Caco-2 (cell line): ENCODE data around the gene ZRANB3. TPM values are rescaled to one million over a fixed set of nuclear protein-coding genes. Genes with fewer than 3 reads are reported as not detected.

ENCODE experiments used
- BruUV-seq: library from RNA; stranded (reverse); fragments of 400-500 nt; replicated peaks from 2 replicates; lab custom pipeline; 2021; lab: Mats Ljungman, UMichigan
- CTCF ChIA-PET: fragments of 300-600 bp; sonication (Branson Sonifier 250); formaldehyde crosslinking; loops from one replicate; lab custom pipeline; 2022; ENCODE audit warnings: antibody characterized with exemption; lab: Charles Lee
- POLR2A ChIA-PET: fragments of 300-600 bp; sonication (Branson Sonifier 250); formaldehyde crosslinking; loops from one replicate; lab custom pipeline; 2022; ENCODE audit warnings: antibody characterized with exemption; lab: Charles Lee
- DNase-seq, 2 experiments: peaks; one replicate each; pipeline versions ENCODE4 v3.0.0 to v3.0.0-alpha.2; 2020 to 2022
- H3K27me3 ChIP-seq: replicated peaks from 2 replicates; pipeline ENCODE4 v1.6.0; 2011; ENCODE audit warnings: low read length; ENCODE audit not compliant: control insufficient read depth, insufficient read depth
- H3K36me3 ChIP-seq: 2 replicates; pipeline ENCODE4 v1.5.1; 2011; ENCODE audit warnings: low read length; ENCODE audit not compliant: control insufficient read depth, insufficient read depth
- H3K4me1 ChIP-seq: fragments of 250-450 bp; sonication (Bioruptor Pico); 2 replicates; pipeline ENCODE4 v1.5.1; 2020; ENCODE audit warnings: mild to moderate bottlenecking
- H3K4me3 ChIP-seq: 2 replicates; pipeline ENCODE4 v1.5.1; 2011; ENCODE audit warnings: low read depth, mild to moderate bottlenecking, control low read depth, low read length
- H3K9me3 ChIP-seq: fragments of 250-450 bp; sonication (Bioruptor Pico); 2 replicates; pipeline ENCODE4 v1.5.1; 2020; ENCODE audit warnings: mild to moderate bottlenecking, moderate library complexity
- H3K27ac Mint-ChIP-seq: one replicate; pipeline ENCODE4 v1.8.0; 2022; ENCODE audit warnings: mixed read lengths; ENCODE audit not compliant: unreplicated experiment
- H3K27me3 Mint-ChIP-seq: one replicate; pipeline ENCODE4 v1.8.0; 2022; ENCODE audit warnings: mixed read lengths; ENCODE audit not compliant: insufficient read depth, unreplicated experiment
- H3K36me3 Mint-ChIP-seq: one replicate; pipeline ENCODE4 v1.8.0; 2022; ENCODE audit warnings: mild to moderate bottlenecking, mixed read lengths; ENCODE audit not compliant: insufficient read depth, unreplicated experiment
- H3K4me1 Mint-ChIP-seq: one replicate; pipeline ENCODE4 v1.8.0; 2022; ENCODE audit warnings: low read depth, mixed read lengths; ENCODE audit not compliant: unreplicated experiment
- H3K4me3 Mint-ChIP-seq: one replicate; pipeline ENCODE4 v1.8.0; 2022; ENCODE audit warnings: mild to moderate bottlenecking, moderate library complexity, mixed read lengths; ENCODE audit not compliant: unreplicated experiment
- H3K9me3 Mint-ChIP-seq: one replicate; pipeline ENCODE4 v1.8.0; 2022; ENCODE audit warnings: mixed read lengths; ENCODE audit not compliant: unreplicated experiment
- intact Hi-C: fragments of 100-400 bp; cut with micrococcal nuclease; formaldehyde crosslinking; loops from one replicate; pipeline ENCODE4 v1.10.0; 2022; ENCODE audit not compliant: unreplicated experiment
- total RNA-seq: library from RNA; stranded (reverse); gene quantifications from 2 replicates; pipeline ENCODE4 v1.2.3, GENCODE V29; 2022
- TF ChIP-seq, protein P1 (sequence below), 2 experiments: fragments of 200-600 bp in 1 of 2; IDR thresholded peaks; 1 replicate in 1 of 2; 2 replicates in 1 of 2; pipeline versions ENCODE4 v1.5.1 to v1.8.0; 2011 to 2022; ENCODE audit warnings: antibody characterized with exemption in 1 of 2, control low read depth in 1 of 2, inconsistent platforms in 1 of 2, low read depth in 1 of 2, low read length in 1 of 2, mild to moderate bottlenecking in 1 of 2, moderate library complexity in 1 of 2; ENCODE audit not compliant: insufficient read depth in 1 of 2, severe bottlenecking in 1 of 2, unreplicated experiment in 1 of 2

Gene ZRANB3
- total RNA-seq, 1 experiment from 2014 or later, result 17.0 TPM

DNA sequence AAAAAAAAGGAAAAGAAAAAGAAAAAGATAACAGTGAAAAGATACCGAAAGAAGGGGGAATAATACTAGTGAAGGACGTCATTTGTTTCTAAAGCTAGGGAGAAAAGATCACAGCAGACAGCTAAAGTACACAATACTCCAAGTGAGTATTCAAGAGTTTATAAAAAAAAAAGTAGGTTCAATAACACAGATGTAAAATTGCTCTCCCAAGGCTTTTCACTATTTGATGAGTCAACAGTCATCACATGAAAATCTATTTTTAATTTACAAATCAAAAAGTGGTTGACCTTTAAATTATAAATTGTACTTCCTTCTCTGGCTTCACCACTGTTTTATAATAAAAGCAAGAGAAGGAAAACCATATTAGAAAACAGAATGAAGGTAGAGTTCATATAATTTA, 144.0 kb downstream of the ZRANB3 start:
- intact Hi-C loops, result no loop called here
- Mint-ChIP-seq H3K4me1 (no peaks in the 10 kb centered on the region), H3K36me3 (no peaks in the 10 kb centered on the region), H3K4me3 (no peak overlapping the region), H3K27ac (no peak overlapping the region), H3K9me3 (peaks cover 22% of the 10 kb centered on the region), H3K27me3 (no peaks in the 10 kb centered on the region)
- ChIA-PET CTCF (no interaction called here), POLR2A (no interaction called here)
- no peak overlapping the region for H3K4me3 ChIP-seq
- BruUV-seq, result no TSS peak
- TF ChIP-seq, protein P1, sequence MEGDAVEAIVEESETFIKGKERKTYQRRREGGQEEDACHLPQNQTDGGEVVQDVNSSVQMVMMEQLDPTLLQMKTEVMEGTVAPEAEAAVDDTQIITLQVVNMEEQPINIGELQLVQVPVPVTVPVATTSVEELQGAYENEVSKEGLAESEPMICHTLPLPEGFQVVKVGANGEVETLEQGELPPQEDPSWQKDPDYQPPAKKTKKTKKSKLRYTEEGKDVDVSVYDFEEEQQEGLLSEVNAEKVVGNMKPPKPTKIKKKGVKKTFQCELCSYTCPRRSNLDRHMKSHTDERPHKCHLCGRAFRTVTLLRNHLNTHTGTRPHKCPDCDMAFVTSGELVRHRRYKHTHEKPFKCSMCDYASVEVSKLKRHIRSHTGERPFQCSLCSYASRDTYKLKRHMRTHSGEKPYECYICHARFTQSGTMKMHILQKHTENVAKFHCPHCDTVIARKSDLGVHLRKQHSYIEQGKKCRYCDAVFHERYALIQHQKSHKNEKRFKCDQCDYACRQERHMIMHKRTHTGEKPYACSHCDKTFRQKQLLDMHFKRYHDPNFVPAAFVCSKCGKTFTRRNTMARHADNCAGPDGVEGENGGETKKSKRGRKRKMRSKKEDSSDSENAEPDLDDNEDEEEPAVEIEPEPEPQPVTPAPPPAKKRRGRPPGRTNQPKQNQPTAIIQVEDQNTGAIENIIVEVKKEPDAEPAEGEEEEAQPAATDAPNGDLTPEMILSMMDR (IDR thresholded peaks at IDR 0.05; ENCODE audit: insufficient read depth in 1 of 2, low read depth in 1 of 2, low read length in 1 of 2, severe bottlenecking in 1 of 2, unreplicated experiment in 1 of 2), result no peak
- no peaks in the 10 kb centered on the region; the same call in 1 of the 2 replicates for H3K9me3 ChIP-seq
- no peaks in the 10 kb centered on the region for H3K4me1 ChIP-seq
- H3K27me3 ChIP-seq, result no peaks in the 10 kb centered on the region
- no peak for DNase-seq
- no peaks in the 10 kb centered on the region for H3K36me3 ChIP-seq

- H3K4me1 Mint-ChIP-seq, result no peaks in the 10 kb centered on the region
- H3K27ac Mint-ChIP-seq, result no peak overlapping the region
- Histone ChIP-seq H3K4me1 (no peaks in the 10 kb centered on the region), H3K27me3 (no peaks in the 10 kb centered on the region), H3K4me3 (no peak overlapping the region), H3K36me3 (no peaks in the 10 kb centered on the region; the same call in 1 of the 2 replicates), H3K9me3 (no peaks in the 10 kb centered on the region)
- H3K27me3 Mint-ChIP-seq, result no peaks in the 10 kb centered on the region
- peaks cover 20% of the 10 kb centered on the region for H3K9me3 Mint-ChIP-seq
- ChIA-PET POLR2A (no interaction called here), CTCF (no interaction called here)
- intact Hi-C loops, result no loop called here
- TF ChIP-seq, protein P1 (IDR thresholded peaks at IDR 0.05; ENCODE audit: insufficient read depth in 1 of 2, low read depth in 1 of 2, low read length in 1 of 2, severe bottlenecking in 1 of 2, unreplicated experiment in 1 of 2), result no peak
- peaks cover 6% of the 10 kb centered on the region for H3K36me3 Mint-ChIP-seq
- no peak overlapping the region for H3K4me3 Mint-ChIP-seq
- DNase-seq, result no peak
- BruUV-seq, result no TSS peak
Measured at GRCh38 chr2:135378591-135378990, 152.4 kb downstream of the ZRANB3 start.

DNA sequence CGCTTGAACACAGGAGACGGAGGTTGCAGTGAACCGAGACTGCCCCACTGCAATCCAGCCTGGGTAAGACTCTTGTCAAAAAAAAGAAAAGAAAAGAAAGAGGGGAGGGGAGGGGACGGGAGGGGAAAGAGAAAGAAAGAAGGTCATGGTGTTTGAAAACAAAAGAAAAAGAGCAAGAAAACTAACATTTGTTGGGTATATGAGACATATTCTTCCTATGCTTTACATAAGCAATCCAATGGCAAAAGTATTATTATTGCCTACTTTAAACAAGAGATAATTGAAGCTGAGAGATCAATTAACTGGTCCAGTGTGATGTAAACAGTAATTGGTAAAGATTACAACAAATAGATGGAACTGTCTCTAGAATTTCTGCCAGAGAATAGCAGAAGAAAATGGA, 157.3 kb downstream of the ZRANB3 start:
- POLR2A ChIA-PET, result no interaction called here
- BruUV-seq, result no TSS peak

More for the DNA sequence above, 157.3 kb downstream of the ZRANB3 start:
- no peaks in the 10 kb centered on the region for H3K9me3 ChIP-seq
- Mint-ChIP-seq H3K9me3 (no peaks in the 10 kb centered on the region), H3K27ac (no peak overlapping the region), H3K4me3 (no peak overlapping the region), H3K27me3 (no peaks in the 10 kb centered on the region), H3K36me3 (peaks cover 9% of the 10 kb centered on the region), H3K4me1 (no peaks in the 10 kb centered on the region)
- no peaks in the 10 kb centered on the region; the same call in 1 of the 2 replicates for H3K36me3 ChIP-seq
- TF ChIP-seq, protein P1 (IDR thresholded peaks at IDR 0.05; ENCODE audit: insufficient read depth in 1 of 2, low read depth in 1 of 2, low read length in 1 of 2, severe bottlenecking in 1 of 2, unreplicated experiment in 1 of 2), result no peak
- CTCF ChIA-PET, result no interaction called here
- no peak overlapping the region for H3K4me3 ChIP-seq
- no peak for DNase-seq
- no peaks in the 10 kb centered on the region for H3K27me3 ChIP-seq
- intact Hi-C loops, result no loop called here
- no peaks in the 10 kb centered on the region for H3K4me1 ChIP-seq
